H54 (cell line): ENCODE data around the gene DMRT2.

Experiments
- DNase-seq: peaks from one replicate; pipeline ENCODE4 v3.0.0; 2011; ENCODE audit warnings: low spot score, mixed read lengths; ENCODE audit not compliant: insufficient read length
- FAIRE-seq: peaks from 3 replicates; lab custom pipeline; 2011; peaks lifted over from hg19 to GRCh38; lab: Jason Lieb, UNC
- POLR2A ChIP-seq: IDR thresholded peaks from 2 replicates; pipeline ENCODE4 v1.6.1; 2011; ENCODE audit warnings: low read depth, mild to moderate bottlenecking, low read length

The DMRT2 gene

DNA sequence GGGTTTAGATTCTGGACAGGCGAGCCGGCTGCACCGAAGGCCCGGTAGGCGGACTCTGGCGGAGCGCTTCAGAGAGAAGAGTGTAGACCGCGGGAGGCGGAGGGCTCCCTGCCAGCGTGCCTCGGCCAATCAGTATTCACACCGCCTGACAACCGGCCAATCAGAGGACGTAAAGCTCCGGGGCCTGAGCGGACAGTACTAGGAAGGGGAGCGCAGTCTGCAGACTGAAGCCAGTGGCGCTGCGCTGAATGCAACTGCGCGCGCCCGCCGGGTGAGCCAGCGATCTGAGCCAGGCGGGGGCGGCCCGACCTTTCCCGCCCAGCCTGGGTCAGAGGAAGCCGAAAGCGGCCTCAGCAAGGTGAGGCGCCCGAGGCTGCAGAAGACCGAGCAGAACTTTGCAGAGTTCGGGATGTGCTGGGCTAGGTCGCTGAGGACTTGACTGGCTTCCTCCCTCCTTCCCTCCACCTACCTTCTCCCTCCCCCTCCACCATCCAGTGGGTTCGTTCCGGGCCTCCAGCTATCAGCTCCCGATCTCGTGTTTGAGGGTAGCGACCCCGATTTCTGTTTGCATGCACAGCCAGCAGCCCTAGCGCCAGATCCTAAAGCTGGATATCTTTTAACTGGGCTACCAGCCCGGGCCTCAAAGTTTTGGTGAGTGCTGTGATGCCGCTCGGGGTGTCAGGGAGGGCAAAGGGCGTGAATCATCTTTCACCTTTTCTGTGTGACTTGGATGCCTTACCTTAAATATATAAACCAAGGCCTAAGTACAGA is at the start of gene DMRT2:
Gene DMRT2 (plus strand): TSS at position 233 of the 771 bp plus-strand sequence. CDS start 1,257 bp downstream, outside the sequence.
- no peak for DNase-seq

DNA sequence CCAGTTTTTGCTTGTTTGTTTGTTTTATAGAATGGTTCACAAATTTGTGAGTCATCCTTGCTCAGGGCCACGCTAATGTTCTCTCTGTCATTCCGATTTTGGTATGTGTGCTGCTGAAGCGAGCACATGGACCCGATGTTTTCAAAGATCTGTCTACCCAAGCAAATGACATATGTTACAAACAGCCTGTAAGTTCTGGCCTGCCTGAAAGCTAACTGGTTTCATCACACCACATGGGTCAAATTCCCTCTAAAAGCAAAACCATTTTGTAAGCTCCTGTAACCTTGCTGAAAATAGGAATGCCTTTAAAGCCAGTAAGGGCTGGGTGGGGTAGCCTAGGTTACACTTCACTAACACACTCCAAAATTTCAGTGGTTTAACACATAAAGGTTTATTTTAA is 48.3 kb upstream of the DMRT2 start:
- no peak for TF ChIP-seq POLR2A
- FAIRE-seq (no peak), DNase-seq (no peak)

More for the DNA sequence above, at the start of gene DMRT2:
- TF ChIP-seq POLR2A: no peak
- no peak for FAIRE-seq

DNA sequence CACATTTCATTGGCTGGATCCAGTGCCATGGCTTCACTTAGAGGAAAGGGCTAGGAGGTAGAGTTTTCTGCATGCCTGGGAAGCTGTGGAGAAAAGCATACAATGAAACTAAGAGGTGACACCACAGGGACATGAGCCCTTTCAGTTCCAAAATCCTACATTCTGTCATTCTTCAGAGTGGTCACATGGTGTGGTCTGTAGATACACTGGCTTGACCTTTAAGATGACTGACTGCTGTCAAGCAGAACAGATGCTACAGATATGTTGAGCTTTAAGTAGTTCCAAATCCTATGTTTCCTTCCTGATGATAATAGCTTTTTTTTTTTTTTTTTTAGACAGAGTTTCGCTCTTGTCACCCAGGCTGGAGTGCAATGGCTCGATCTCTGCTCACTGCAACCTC is 47.5 kb upstream of the DMRT2 start:
- FAIRE-seq: no peak
- no peak for DNase-seq
- TF ChIP-seq POLR2A: no peak

DNA sequence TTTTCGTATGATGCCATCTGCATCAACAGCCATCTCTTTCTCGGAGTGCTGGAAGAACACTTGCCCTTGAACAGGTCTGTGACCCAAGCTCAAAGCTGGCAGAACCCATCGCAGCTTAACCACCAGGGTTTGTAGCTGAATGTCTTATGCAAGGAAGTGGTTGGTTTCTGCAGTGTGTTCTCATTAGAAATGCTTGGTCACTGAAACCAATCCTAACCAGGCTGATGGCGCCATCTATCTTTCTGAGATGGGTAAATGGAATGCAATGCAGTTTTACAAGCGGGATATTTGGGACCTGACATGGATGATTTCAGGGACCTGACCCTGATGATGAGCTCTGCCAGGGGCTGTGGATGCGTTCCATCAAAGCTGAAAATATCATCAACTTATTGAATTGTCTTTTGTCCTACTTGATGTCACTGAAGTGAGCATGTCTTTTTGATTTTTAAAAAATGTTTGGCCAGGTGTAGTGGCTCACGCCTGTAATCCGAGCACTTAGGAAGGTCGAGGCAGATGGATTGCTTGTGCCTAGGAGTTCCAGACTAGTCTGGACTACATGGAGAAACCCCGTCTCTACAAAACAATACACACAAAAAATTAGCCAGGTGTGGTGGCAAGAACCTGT is 45.0 kb upstream of the DMRT2 start:
- DNase-seq (peak; percentile 27), FAIRE-seq (peak; percentile 60)
- no peak for TF ChIP-seq POLR2A

DNA sequence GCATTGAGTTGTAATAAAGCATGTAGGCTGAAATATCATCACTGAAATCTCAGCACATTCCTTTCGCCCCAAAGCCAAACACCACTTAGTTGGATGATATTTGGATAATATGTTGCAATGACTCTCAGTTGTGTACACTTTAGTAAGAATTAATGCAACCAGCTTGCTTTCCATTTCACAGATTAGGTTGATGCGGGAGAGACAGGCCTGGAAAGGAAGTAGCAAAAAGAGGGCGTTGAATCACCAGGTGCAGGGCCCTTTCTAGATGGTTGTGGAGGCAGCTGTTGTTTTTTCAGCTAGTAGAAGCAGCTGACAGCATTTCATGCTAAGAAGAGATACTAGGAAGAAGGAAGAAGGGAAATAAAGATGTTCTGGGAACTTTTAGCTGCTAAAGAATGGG is 42.8 kb upstream of the DMRT2 start:
- TF ChIP-seq POLR2A: no peak
- FAIRE-seq: no peak
- DNase-seq: no peak

DNA sequence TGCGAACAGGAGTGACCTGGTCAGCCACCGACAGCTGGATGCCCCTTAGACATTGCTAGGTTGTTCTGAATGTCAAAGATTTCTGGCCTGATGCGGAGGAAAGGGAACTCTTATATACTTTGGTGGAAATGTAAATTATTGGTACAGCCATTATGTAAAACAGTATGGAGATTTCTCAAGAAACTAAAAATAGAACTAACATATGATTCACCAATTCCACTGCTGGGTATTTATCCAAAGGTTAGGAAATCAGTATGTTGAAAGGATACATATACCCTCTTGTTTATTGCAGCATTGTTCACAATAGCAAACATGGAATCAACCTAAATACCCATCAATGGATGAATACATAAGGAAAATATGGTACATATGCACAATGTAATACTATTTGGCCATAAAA is 41.9 kb upstream of the DMRT2 start:
- DNase-seq (no peak), FAIRE-seq (no peak)
- no peak for TF ChIP-seq POLR2A

DNA sequence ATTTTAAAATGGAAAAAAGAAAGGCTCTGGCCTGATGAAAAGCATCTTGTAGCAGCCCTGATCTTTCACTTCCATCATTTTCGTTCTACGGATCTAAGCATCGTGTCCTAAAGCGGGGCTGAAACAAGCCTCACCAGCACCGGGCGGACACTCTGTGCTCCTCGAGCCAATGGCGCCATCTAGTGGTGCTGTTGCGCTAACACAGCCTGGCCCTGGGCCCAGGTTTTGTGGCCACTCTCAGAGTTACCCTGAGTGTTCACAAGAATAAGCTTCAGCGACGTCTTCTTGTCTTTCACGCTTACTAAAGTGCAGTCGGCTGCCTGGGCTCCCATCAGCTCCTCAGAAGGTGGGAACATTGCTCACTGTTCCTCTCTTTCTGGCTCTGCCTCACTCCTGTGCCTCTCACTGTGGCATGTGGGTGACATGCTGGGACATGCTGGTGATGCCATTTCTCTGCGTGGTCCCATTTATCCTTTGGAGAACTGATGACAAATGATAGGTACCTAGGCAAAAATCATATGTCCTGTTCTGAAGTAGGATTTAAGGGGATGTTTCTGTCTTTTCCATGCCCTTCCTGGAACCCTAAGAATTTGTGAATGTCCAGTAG is 41.0 kb upstream of the DMRT2 start:
- TF ChIP-seq POLR2A: no peak
- peak; percentile 61 for DNase-seq
- peak; percentile 86 for FAIRE-seq

DNA sequence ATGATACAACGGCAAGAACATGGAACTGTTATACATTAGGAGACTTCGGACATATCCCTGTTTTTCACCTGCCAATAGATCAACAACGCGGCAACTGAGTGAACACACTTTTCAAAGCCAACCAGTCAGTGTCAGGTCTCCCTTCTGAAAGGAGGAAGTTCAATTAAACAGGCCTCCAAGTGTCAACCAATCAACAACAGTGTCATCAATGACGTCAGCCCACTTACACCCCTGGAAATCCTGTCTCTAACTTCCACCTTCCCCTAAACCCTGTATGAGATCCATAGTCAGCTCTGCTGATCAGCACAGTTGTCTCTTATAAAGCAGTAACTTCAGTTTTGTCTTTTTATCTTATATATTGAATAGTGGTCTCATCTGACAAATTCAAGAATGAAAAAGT is 37.1 kb upstream of the DMRT2 start:
- FAIRE-seq (no peak), DNase-seq (no peak)
- TF ChIP-seq POLR2A: no peak

DNA sequence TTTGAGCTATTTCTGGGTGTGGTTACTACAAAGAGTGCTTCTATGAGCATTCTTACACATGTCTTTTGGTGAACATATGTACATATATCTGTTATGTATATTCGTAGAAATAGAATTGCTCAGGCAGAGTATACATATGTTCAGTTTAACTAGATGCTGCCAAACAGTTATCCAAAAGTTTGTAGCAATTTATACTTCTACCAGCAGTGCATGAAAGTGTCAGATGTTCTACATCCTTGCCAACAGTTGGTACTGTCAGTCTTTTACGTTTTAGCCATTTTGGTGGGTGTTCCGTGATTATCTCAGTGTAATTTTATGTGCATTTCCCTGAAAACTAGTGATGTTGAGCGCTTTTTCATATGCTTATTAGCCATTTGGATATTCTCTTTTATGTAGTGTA is 35.9 kb upstream of the DMRT2 start:
- FAIRE-seq (no peak), DNase-seq (no peak)
- TF ChIP-seq POLR2A: no peak

DNA sequence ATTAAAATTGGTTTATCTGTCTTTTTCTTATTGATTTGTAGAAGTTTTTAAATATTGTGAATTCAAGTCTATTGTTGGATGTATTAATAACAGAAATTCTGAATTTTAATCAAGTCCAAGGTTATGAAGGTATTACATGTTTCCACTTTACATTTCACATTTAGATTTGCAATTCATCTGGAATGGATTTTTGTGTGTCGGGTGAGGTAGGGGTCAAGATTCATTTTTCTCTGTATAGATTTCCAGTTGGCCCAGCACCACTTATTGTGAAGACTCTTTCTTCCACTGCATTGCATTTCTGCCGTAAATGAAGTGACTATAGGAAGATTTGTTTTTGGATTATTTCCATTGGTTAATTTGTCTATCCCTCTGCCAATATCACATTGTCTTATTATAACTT is 35.5 kb upstream of the DMRT2 start:
- FAIRE-seq: no peak
- no peak for TF ChIP-seq POLR2A
- no peak for DNase-seq

DNA sequence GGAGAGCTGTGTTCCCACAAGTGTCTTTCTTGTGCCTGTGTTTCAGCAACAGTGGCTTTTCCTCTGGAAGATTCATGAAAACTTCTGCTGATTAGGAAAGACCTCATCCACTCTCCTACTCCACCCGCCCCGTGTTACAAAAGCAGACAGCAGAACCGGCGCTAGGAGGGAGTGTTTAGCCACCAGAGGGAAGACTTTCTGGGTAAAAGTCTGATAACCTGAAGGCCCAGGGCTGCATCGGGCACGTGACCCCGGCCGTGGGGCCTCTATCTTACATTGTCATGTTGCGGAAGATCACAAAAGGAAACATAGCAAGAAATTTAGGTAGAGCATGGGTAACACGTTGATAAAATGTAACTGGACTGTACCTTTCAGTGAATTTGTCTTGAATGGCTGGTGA is 32.0 kb upstream of the DMRT2 start:
- FAIRE-seq (no peak), DNase-seq (no peak)
- TF ChIP-seq POLR2A: no peak

DNA sequence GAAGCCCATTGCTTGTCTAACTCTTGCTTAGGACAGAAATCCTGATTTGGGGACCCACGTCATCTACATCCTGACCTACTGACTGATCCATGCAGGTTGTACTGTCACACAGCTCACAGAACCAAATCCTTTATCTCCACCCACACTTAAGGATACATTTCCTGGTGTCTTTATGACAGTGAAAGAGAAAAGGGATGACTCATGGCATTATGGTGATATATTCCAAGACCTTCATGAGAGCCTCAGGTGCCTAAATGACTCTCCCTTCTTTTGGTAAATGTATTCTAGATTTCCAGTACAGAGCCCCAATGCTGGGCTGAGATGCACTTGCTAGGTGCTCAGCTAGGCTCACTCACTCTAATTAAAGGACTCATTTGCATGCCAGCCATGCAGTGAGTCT is 26.0 kb upstream of the DMRT2 start:
- FAIRE-seq (no peak), DNase-seq (no peak)
- TF ChIP-seq POLR2A: no peak

DNA sequence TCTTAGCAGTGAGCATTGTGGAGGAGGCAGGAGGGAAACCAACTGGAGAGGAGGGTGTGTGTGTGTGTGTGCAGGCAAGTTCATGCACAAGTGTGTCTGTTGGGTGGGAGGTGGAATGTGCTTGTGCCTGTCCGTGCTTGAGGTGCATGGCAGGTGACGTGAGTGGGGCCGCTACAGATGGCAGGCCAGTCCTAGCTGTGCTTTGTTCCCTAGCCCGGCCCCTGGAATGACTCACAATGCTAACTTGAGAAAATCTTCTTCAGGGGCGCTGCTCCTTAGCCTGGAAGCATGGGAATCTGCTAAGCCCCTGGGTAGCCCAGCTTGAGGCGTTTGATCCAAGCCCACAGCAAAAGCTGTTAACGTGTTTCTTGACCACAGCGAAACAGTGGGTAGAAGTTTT is 25.0 kb upstream of the DMRT2 start:
- FAIRE-seq: no peak
- TF ChIP-seq POLR2A: no peak
- DNase-seq: no peak

DNA sequence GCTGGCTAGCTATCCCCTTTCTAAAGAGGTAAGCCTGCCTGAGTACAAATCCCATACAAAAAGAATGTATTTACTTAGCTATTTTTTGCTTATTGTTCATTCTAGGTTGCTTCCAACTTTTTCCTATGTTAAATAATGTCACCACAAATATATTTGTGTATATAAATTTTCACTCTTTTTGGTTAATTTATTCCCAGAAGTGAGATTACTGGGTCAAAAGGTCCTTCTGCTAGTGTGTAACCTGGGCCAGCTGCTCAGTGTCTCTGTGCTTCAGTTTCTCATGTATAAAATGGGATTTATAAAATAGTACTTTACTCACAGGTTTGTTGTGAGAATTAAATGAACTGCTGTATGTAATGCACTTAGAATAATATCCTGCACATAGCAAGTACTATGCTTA is 23.9 kb upstream of the DMRT2 start:
- DNase-seq (no peak), FAIRE-seq (no peak)
- no peak for TF ChIP-seq POLR2A

DNA sequence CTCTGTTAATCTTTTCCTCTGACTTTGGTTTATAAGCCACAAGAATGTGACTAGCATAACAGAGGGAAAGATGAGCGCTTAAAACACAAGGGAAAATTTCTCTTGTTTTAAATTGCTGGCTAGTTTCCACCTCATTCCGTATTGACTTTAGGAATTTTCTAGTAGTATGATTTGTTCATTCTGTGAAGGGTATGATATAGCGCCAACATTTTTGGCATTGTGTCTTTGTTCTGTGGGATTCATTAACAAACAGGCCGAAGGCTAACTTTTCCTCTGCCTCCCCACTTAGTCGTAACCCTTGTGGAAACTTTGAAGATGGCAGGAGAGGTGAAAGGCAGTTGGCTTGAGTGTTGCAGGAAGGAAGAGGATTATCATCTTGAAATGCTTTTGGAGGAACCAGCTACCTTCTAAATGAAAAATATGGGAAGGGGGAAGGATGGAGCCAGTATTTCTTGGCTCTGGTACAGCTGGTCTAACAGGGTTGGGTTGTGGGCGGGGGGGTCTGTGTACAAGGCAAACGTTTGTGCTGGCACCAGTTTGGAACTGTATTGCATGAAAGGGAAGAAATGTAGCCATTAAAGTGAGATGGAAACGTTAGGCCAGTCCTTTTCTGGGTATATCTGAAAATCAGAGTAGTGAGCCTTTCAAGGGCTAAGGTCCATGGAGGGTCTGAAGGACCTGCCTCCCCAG is 21.5 kb upstream of the DMRT2 start:
- DNase-seq (no peak), FAIRE-seq (no peak)
- no peak for TF ChIP-seq POLR2A
